Suprapubic skin (tissue), 4 donors: ENCODE data around the gene MUC20.
"Not testable (repeated sequence)": the region's sequence is repeated elsewhere in the genome, so short reads cannot be mapped to it uniquely, and the experiment has no call there.

ENCODE experiments used
- CTCF ChIP-seq, 2 donors: fragments of 200-600 bp in 1 of 2; fragments of 450-650 bp in 1 of 2; sonication (generic) in 1 of 2; IDR thresholded peaks; one replicate each; pipeline ENCODE4 v1.5.1; 2016 to 2019; ENCODE audit warnings: antibody characterized with exemption in 2 of 2, mild to moderate bottlenecking in 1 of 2, moderate library complexity in 1 of 2
- EP300 ChIP-seq: sonication (generic); formaldehyde crosslinking; IDR thresholded peaks from one replicate; pipeline ENCODE4 v1.6.1; 2017; ENCODE audit warnings: antibody characterized with exemption
- POLR2A ChIP-seq, 2 donors: fragments of 450-650 bp; IDR thresholded peaks; one replicate each; pipeline ENCODE4 v1.6.1; 2017; ENCODE audit warnings: antibody characterized with exemption in 2 of 2, mild to moderate bottlenecking in 2 of 2, moderate library complexity in 2 of 2
- POLR2AphosphoS5 ChIP-seq, 3 donors: sonication (generic); formaldehyde crosslinking; IDR thresholded peaks; one replicate each; pipeline ENCODE4 v1.6.1; 2017; ENCODE audit warnings: antibody characterized with exemption in 3 of 3

GRCh38 chr3:195686537-195687208 is 34.1 kb upstream of the MUC20 start:
- not testable (repeated sequence) for TF ChIP-seq CTCF (IDR thresholded peaks at IDR 0.05); POLR2AphosphoS5 (IDR thresholded peaks at IDR 0.05); POLR2A (IDR thresholded peaks at IDR 0.05); EP300
